ENCODE measurements around the gene ADCY2.

DNA sequence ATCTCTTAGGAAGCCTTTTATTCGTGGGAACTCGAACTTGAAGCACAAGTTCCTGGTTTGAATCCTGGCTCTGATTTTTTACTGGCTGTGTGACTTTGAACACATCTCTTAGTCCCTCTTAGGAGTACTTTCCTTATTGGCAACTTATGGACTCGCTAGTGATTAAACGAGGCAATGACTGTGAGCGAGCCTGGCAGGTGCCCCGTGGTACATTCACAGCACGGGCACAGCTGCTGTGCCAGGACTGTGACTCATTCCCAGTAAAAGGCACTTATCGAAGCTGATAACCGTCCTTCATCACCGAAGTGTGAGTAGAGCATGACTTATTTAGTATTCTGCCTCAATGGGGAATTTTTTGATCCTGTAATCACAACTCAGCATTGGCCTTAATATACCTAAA lies 432.3 kb downstream of the ADCY2 start:
- TF ChIP-seq, protein P1, sequence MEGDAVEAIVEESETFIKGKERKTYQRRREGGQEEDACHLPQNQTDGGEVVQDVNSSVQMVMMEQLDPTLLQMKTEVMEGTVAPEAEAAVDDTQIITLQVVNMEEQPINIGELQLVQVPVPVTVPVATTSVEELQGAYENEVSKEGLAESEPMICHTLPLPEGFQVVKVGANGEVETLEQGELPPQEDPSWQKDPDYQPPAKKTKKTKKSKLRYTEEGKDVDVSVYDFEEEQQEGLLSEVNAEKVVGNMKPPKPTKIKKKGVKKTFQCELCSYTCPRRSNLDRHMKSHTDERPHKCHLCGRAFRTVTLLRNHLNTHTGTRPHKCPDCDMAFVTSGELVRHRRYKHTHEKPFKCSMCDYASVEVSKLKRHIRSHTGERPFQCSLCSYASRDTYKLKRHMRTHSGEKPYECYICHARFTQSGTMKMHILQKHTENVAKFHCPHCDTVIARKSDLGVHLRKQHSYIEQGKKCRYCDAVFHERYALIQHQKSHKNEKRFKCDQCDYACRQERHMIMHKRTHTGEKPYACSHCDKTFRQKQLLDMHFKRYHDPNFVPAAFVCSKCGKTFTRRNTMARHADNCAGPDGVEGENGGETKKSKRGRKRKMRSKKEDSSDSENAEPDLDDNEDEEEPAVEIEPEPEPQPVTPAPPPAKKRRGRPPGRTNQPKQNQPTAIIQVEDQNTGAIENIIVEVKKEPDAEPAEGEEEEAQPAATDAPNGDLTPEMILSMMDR (IDR thresholded peaks at IDR 0.05), result no peak
- TF ChIP-seq POLR2A (IDR thresholded peaks at IDR 0.05), result no peak
